Cardiac fibroblast (primary cell): ENCODE data around the gene SNRPD3.

ENCODE experiments used
- DNase-seq, 2 donors: peaks; one replicate each; pipeline versions ENCODE4 v3.0.0 to v3.0.0-alpha.2; 2010; ENCODE audit warnings: low read depth in 2 of 2
- H3K4me3 ChIP-seq, 2 donors: replicated peaks in 1 of 2; 1 replicate in 1 of 2; 2 replicates in 1 of 2; pipeline ENCODE4 v1.5.1; 2011; ENCODE audit warnings: low read depth in 2 of 2, low read length in 2 of 2, mild to moderate bottlenecking in 2 of 2, moderate library complexity in 1 of 2
- TF ChIP-seq, protein P1 (sequence below): IDR thresholded peaks from one replicate; pipeline ENCODE4 v1.5.1; 2011; ENCODE audit warnings: low read depth, mild to moderate bottlenecking, low read length, inconsistent platforms

Gene SNRPD3

DNA sequence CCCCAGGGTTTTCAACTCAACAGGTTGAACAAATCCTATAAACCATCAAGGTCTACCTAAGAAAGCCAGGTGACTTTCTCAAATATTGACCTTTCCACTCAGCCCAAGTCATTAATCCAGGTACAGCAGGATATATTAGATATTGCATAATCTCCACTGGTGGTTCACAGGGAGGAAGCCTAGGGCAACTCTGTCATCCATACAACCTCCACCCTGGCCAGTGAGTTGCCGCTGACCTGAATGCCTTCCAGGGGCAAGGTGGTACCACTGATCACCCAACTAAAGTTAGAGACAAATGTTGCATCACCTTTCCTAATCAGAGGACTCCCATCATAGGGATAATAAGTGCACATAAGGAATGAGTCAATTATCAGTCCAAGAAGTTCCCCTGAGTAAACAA is 23.7 kb upstream of the SNRPD3 start:
- no peak for DNase-seq
- no peak overlapping the region for H3K4me3 ChIP-seq
- TF ChIP-seq, protein P1, sequence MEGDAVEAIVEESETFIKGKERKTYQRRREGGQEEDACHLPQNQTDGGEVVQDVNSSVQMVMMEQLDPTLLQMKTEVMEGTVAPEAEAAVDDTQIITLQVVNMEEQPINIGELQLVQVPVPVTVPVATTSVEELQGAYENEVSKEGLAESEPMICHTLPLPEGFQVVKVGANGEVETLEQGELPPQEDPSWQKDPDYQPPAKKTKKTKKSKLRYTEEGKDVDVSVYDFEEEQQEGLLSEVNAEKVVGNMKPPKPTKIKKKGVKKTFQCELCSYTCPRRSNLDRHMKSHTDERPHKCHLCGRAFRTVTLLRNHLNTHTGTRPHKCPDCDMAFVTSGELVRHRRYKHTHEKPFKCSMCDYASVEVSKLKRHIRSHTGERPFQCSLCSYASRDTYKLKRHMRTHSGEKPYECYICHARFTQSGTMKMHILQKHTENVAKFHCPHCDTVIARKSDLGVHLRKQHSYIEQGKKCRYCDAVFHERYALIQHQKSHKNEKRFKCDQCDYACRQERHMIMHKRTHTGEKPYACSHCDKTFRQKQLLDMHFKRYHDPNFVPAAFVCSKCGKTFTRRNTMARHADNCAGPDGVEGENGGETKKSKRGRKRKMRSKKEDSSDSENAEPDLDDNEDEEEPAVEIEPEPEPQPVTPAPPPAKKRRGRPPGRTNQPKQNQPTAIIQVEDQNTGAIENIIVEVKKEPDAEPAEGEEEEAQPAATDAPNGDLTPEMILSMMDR = no peak

DNA sequence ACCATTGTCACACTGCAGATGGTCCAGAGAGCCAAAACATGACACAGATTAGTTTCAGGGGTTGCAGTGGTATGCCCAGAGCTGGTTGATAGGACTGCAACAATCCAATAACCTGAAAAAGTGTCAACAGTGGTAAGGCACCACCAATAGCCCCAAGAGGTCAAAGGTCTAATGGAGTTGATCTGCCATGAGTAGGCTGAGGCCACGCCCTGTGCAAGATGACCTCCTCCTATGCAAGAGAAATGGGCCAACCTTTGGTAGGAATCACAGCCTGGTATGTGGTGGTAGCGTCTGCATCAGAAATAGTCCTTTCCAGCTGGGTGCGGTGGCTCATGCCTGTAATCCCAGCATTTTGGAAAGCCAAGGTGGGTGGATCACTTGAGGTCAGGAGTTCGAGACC is 20.5 kb upstream of the SNRPD3 start:
- no peak overlapping the region for H3K4me3 ChIP-seq
- no peak for DNase-seq
- TF ChIP-seq, protein P1 = no peak

DNA sequence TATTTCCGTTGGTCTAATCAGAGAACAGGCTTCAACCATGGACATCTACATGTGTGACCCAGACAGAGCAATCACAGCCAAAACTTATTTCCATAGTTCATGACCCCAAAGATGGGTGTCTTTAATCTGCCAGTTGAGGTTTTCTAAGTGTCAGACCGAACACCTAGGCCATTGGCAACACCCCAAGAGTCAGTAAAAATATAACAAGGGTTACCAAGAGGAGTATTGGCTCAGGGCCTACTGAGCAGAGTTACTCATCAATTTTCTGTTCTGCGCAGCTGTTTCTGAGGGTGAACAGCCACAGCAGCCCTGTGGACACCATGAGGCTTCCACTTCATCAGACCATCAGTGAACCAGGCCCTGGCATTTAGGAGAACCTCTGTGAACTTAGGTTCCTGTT is 19.7 kb upstream of the SNRPD3 start:
- TF ChIP-seq, protein P1 = no peak
- DNase-seq = no peak
- H3K4me3 ChIP-seq = no peak overlapping the region

DNA sequence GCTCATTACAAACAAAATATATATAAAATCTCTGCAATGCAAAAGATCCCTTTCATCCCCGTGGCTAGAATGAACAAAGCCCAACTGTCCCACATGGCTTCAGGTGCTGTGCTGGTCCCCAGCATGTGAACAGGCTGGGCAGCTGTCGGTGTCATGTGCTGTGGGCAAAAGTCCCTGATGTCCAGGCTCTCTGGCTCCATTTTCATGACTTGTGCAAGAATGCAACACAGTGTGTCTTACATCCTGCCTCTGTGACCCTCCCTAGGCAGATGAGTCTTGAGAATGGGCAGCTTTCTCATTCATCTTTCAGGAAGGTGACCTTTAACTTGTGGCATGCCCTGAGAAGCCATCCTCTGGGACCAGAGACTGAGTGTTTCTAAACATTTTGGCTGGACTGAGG is 15.3 kb upstream of the SNRPD3 start:
- TF ChIP-seq, protein P1 = no peak
- H3K4me3 ChIP-seq = no peak overlapping the region
- no peak for DNase-seq

DNA sequence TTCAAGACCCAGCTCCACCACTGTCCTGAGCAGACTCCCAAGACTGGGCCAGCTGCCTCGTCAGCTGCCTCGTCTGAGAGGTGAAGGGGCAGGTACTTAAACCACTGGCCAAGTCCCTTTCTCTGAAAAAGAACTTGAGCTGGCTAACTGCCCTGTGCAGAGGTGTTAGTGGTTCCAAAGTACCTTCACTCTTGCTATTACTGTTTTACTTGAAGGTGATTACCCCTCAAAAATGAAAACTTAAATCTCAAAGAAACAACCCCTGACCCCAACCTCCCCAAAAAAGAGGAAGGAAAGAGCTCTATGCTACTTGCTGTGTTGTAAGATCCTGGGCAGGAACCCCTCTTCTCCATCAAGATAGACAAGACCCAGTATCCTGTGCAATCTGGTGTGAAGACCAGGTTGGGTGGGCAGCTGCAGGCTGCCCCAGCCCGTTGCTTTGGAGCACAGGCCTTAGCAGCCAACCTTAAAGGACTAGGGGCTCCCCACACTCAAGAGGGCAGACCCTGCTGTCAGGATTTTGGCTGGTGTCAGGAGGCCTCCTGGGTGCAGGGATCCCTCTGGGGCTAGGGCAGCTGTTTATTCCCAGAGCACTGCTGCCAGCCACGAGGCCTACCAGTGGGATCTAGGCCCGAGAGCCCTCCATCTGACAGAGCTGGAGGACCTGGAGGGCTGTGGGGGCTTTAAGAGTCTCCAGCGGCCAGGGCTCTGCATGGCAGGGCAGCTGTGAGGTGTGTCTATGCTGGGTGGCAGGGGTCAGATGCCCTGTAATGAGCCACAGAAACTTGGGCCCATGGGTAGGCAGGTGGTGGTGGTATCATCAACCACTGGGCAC is 13.9 kb upstream of the SNRPD3 start:
- DNase-seq = no peak
- TF ChIP-seq, protein P1 = no peak
- H3K4me3 ChIP-seq = no peak overlapping the region

DNA sequence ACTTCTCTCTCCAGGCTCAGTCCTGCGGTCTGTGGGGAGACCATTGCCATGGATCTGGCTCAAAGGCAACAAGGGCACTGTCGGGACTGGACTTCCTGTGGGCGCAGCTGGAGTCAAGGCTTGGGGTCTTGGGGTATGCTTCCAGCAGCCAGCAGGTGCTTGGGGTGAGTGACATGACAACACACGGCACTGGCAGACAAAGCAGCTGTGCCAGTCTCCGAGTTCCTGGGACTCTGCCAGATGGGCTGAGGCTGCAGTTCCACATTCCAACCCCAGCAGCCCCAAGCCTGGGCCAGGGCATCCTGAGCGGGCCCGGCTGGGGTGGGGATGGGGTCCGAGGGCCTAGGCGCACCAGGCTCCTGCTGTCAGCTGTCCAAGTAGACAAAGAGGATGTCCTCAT is 13.2 kb upstream of the SNRPD3 start:
- TF ChIP-seq, protein P1 = no peak
- no peak overlapping the region for H3K4me3 ChIP-seq
- DNase-seq = no peak
